Neuronal stem cell (in vitro differentiated cells): ENCODE data around the gene F12.

ENCODE experiments used
- DNase-seq: peaks from one replicate; pipeline ENCODE4 v3.0.0-alpha.2; 2013; ENCODE audit warnings: low spot score
- H2AFZ ChIP-seq: one replicate; pipeline ENCODE4 v1.6.1; 2013; ENCODE audit warnings: mild to moderate bottlenecking, low read length, inconsistent platforms
- H2AK5ac ChIP-seq: 2 replicates; pipeline ENCODE4 v1.6.1; 2013; ENCODE audit warnings: low read depth, mild to moderate bottlenecking, inconsistent platforms, low read length, moderate library complexity, mixed read lengths
- H2BK120ac ChIP-seq: 2 replicates; pipeline ENCODE4 v1.6.1; 2013; ENCODE audit warnings: low read depth, mild to moderate bottlenecking, inconsistent platforms, low read length, moderate library complexity, mixed read lengths
- H2BK12ac ChIP-seq: one replicate; pipeline ENCODE4 v1.6.1; 2013; ENCODE audit warnings: low read length, inconsistent platforms
- H2BK15ac ChIP-seq: 2 replicates; pipeline ENCODE4 v1.6.1; 2013; ENCODE audit warnings: mild to moderate bottlenecking, low read length, inconsistent platforms, mixed read lengths
- H2BK5ac ChIP-seq: one replicate; pipeline ENCODE4 v1.6.1; 2013; ENCODE audit warnings: inconsistent platforms, mild to moderate bottlenecking, low read length, moderate library complexity
- H3K14ac ChIP-seq: one replicate; pipeline ENCODE4 v1.6.1; 2013; ENCODE audit warnings: low read length, inconsistent platforms
- H3K18ac ChIP-seq: 2 replicates; pipeline ENCODE4 v1.6.1; 2013; ENCODE audit warnings: low read length, inconsistent platforms
- H3K23ac ChIP-seq: 2 replicates; pipeline ENCODE4 v1.6.1; 2013; ENCODE audit warnings: low read depth, mild to moderate bottlenecking, mixed read lengths, low read length, inconsistent platforms; ENCODE audit not compliant: poor library complexity
- H3K27ac ChIP-seq: replicated peaks from 3 replicates; pipeline ENCODE4 v1.5.1; 2013; ENCODE audit warnings: low read length, inconsistent platforms
- H3K27me3 ChIP-seq, 3 experiments: 2 replicates each; pipeline ENCODE4 v1.6.1; 2013; ENCODE audit warnings: low read length in 3 of 3, mild to moderate bottlenecking in 2 of 3, inconsistent platforms in 1 of 3, low read depth in 1 of 3, mixed read lengths in 1 of 3, moderate library complexity in 1 of 3; ENCODE audit not compliant: control insufficient read depth in 3 of 3, insufficient read depth in 3 of 3
- H3K36me3 ChIP-seq, 2 donors: replicated peaks in 1 of 2; 2 replicates each; pipeline ENCODE4 v1.6.1; 2013; ENCODE audit warnings: low read length in 2 of 2; ENCODE audit not compliant: control insufficient read depth in 2 of 2, insufficient read depth in 2 of 2
- H3K4ac ChIP-seq: 2 replicates; pipeline ENCODE4 v1.6.1; 2013; ENCODE audit warnings: inconsistent platforms, mild to moderate bottlenecking, low read length, moderate library complexity
- H3K4me1 ChIP-seq, 2 donors: 1 replicate in 1 of 2; 2 replicates in 1 of 2; pipeline ENCODE4 v1.6.1; 2013; ENCODE audit warnings: low read length in 2 of 2, low read depth in 1 of 2; ENCODE audit not compliant: control insufficient read depth in 2 of 2, insufficient read depth in 1 of 2
- H3K4me2 ChIP-seq: one replicate; pipeline ENCODE4 v1.6.1; 2013; ENCODE audit warnings: mild to moderate bottlenecking, low read length, inconsistent platforms; ENCODE audit not compliant: insufficient read depth, poor library complexity, severe bottlenecking
- H3K4me3 ChIP-seq, 2 donors: 2 replicates each; pipeline ENCODE4 v1.5.1; 2013; ENCODE audit warnings: low read length in 2 of 2, mild to moderate bottlenecking in 2 of 2, inconsistent platforms in 1 of 2, moderate library complexity in 1 of 2
- H3K79me1 ChIP-seq: one replicate; pipeline ENCODE4 v1.6.1; 2013; ENCODE audit warnings: low read depth, mild to moderate bottlenecking, inconsistent platforms, low read length, moderate library complexity
- H3K9ac ChIP-seq: one replicate; pipeline ENCODE4 v1.6.1; 2013; ENCODE audit warnings: mild to moderate bottlenecking, low read depth, low read length, inconsistent platforms; ENCODE audit not compliant: poor library complexity
- H3K9me3 ChIP-seq, 2 donors: replicated peaks in 1 of 2; 2 replicates each; pipeline versions ENCODE3 to v1.6.1; 2013; ENCODE audit warnings: low read length in 2 of 2, mild to moderate bottlenecking in 2 of 2, inconsistent platforms in 1 of 2, low read depth in 1 of 2, mixed read lengths in 1 of 2, moderate library complexity in 1 of 2; ENCODE audit not compliant: control insufficient read depth in 2 of 2, insufficient read depth in 1 of 2
- H4K8ac ChIP-seq: one replicate; pipeline ENCODE4 v1.6.1; 2013; ENCODE audit warnings: low read depth, mild to moderate bottlenecking, inconsistent platforms, low read length, moderate library complexity
- H4K91ac ChIP-seq: one replicate; pipeline ENCODE4 v1.6.1; 2013; ENCODE audit warnings: low read length, low read depth, mild to moderate bottlenecking, inconsistent platforms; ENCODE audit not compliant: poor library complexity
- WGBS, 2 donors: extraction: QIAGEN DNeasy Blood & Tissue Kit; methylation state at CpG; one replicate each; pipeline ENCODE4 v1.1.7; 2013; ENCODE audit warnings: missing lambda C conversion rate in 2 of 2, mixed read lengths in 1 of 2; ENCODE audit not compliant: insufficient read length in 2 of 2, insufficient replicate concordance in 1 of 2; ENCODE audit errors: extremely low coverage in 2 of 2; 5-methylcytosine and 5-hydroxymethylcytosine counted together

F12 gene

DNA sequence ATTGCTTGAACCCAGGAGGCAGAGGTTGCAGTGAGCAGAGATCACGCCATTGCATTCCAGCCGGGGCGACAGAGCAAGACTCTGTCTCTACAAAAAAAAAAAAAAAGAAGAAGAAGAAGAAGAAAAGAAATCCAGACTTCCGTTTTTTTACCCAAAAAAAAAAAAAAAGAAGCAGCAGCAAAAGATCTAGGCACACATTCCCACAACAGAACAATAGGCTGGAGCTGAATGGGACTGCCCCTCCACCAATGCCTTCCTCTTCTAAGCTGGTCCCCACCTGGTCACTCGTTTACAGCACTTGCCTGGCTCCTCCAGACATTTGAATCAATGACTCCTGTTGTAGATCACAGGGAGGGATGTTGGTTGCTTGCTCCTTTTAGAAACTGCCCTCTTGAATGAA is 56.3 kb downstream of the F12 start:
- Histone ChIP-seq H3K27ac (no peak overlapping the region), H3K14ac (no peak overlapping the region), H3K27me3 (peaks cover 0 to 12% (median 0%) of the 10 kb centered on the region in 3 experiments), H3K4me1 (peaks cover 8 to 23% of the 10 kb centered on the region in 2 donors), H3K9ac (no peak overlapping the region), H3K23ac (no peak overlapping the region), H4K8ac (no peak overlapping the region), H3K79me1 (peaks cover 11% of the 10 kb centered on the region), H3K4ac (no peak overlapping the region), H2BK5ac (no peak overlapping the region), H2BK120ac (no peak overlapping the region), H2AFZ (no peak overlapping the region), H3K36me3 (peaks cover 4 to 15% of the 10 kb centered on the region in 2 donors), H2BK12ac (no peak overlapping the region), H3K4me3 (no peak overlapping the region), H3K18ac (no peak overlapping the region), H2BK15ac (no peak overlapping the region), H3K9me3 (no peaks in the 10 kb centered on the region), H4K91ac (no peak overlapping the region), H3K4me2 (no peak overlapping the region), H2AK5ac (no peak overlapping the region)
- DNase-seq: no peak
- WGBS, 2 donors: no CpG with 5 or more reads among the region's 5 CpGs
